HUES64 (cell line): Measurements from ENCODE around the gene ATXN1.
A peak's percentile ranks its signal among the peaks of the same experiment; 100 is the strongest.

ENCODE experiments used
- H3K27ac ChIP-seq: 2 replicates; pipeline ENCODE4 v1.7.0; 2013; ENCODE audit warnings: low read depth, low read length, inconsistent platforms
- H3K27me3 ChIP-seq: 2 replicates; pipeline ENCODE4 v1.6.1; 2013; ENCODE audit warnings: mild to moderate bottlenecking, low read length; ENCODE audit not compliant: insufficient read depth
- H3K36me3 ChIP-seq: 2 replicates; pipeline ENCODE4 v1.6.1; 2013; ENCODE audit warnings: mild to moderate bottlenecking, low read length; ENCODE audit not compliant: insufficient read depth
- H3K4me1 ChIP-seq: 2 replicates; pipeline ENCODE4 v1.6.1; 2013; ENCODE audit warnings: mild to moderate bottlenecking, low read length, moderate library complexity; ENCODE audit not compliant: insufficient read depth
- H3K4me3 ChIP-seq: 2 replicates; pipeline ENCODE4 v1.5.1; 2013; ENCODE audit warnings: mild to moderate bottlenecking, low read length, moderate library complexity
- H3K9ac ChIP-seq: 2 replicates; pipeline ENCODE4 v1.6.1; 2013; ENCODE audit warnings: mild to moderate bottlenecking, low read depth, low read length
- H3K9me3 ChIP-seq: 2 replicates; pipeline ENCODE4 v1.6.1; 2013; ENCODE audit warnings: low read depth, low read length; ENCODE audit not compliant: insufficient read depth
- WGBS: fragments of 150-250, 120-280 bp; methylation state at CpG from one replicate; pipeline ENCODE4 v1.1.7; 2013; ENCODE audit warnings: missing lambda C conversion rate; 5-methylcytosine and 5-hydroxymethylcytosine counted together

ATXN1 gene

DNA sequence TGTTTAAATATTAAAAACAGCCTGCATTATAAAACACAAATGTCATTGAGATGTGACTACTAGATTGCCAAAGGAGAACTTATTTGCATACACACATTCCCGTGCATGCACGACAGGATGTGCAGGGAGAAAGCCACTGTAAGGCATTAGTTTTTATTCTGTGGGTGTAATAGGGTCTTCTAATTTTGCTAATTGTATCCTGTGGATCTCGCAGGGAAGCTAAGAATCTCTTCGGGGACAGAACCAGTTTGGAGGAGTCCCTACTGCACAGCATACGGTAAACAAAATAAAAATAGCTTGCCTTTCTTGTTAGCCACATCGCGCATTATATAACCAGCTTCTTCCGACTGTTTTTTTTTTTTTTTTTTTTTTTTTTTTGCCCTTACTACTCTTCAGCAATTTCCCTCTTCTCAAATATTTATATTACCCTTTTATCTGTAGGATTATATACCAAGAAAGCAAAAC lies 2.0 kb downstream of the ATXN1 start:
- Histone ChIP-seq H3K9me3 (no peaks in the 10 kb centered on the region), H3K9ac (peak overlapping the region; percentile 69), H3K4me3 (peak overlapping the region; percentile 87), H3K36me3 (no peaks in the 10 kb centered on the region), H3K27ac (no peak overlapping the region), H3K27me3 (peaks cover 24% of the 10 kb centered on the region), H3K4me1 (peaks cover 16% of the 10 kb centered on the region)
- under 1% methylated on average over 8 of the region's 8 CpGs for WGBS

DNA sequence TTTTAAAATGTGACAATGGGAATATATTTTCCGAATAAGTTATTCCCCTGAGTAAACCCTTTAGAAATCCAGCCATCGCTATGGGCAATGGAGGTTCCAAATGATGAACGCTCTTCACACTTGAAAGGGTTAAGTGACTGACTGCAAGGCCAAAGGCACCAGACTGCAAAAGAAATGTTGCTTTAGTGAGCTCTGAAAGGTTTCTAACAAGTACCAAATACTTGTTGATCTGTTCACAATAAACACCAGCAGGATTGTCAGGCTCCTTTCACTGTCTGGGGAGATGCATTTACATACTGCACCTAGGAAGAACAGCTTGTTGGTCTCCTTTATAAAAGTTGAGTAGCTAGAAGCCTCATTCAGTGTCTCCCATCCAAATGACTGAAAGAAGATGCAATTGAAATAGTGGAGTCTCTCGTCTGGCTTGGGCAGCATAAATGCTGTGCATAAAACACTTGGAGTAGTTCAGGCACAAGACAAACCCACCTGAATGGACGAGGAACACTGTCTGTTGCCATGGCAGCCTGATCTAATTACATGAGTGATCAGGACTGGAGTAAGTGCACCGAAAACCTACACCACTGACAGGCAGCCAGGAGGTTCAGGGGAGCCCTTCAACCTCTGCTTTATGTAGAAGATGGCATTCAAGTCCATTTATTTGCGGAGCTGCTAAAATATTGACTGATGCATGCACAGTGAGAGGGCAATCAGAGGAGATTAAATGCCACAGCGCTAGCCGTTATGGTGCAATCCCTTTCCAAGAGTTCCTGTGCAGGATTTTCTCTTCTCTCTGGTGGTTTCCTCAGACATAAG lies 2.9 kb downstream of the ATXN1 start:
- Histone ChIP-seq H3K9ac (no peak overlapping the region), H3K4me1 (peaks cover 16% of the 10 kb centered on the region), H3K4me3 (peak overlapping the region; percentile 87), H3K27ac (no peak overlapping the region; the same call in 1 of the 2 replicates), H3K36me3 (no peaks in the 10 kb centered on the region), H3K9me3 (no peaks in the 10 kb centered on the region), H3K27me3 (peaks cover 24% of the 10 kb centered on the region)
- WGBS, result 25% methylated on average over 9 of the region's 9 CpGs

DNA sequence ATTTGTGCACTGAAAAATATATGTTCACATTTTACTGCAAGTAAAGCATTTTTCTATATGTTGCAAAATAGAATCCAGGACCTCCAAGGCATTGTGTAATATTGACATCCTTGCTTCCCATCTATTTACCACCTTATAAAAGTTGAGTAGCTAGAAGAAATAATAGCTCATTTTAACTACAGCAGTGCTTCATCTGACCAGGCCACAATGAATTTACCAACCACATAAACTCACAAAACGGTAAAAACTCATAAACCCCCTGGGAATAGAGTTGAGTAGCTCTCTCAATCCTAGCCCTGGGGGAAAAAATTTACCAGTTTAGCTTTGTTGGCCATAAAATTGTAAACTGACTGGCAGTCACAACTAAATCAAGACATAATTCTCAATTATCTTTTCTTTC lies 3.9 kb downstream of the ATXN1 start:
- H3K36me3 ChIP-seq, result no peaks in the 10 kb centered on the region
- no peak overlapping the region for H3K27ac ChIP-seq
- no peak overlapping the region for H3K4me3 ChIP-seq
- H3K9me3 ChIP-seq, result no peaks in the 10 kb centered on the region
- no peak overlapping the region for H3K9ac ChIP-seq
- peaks cover 18% of the 10 kb centered on the region for H3K27me3 ChIP-seq
- WGBS, result 67% methylated on average over 1 of the region's 1 CpG
- H3K4me1 ChIP-seq, result peaks cover 22% of the 10 kb centered on the region

DNA sequence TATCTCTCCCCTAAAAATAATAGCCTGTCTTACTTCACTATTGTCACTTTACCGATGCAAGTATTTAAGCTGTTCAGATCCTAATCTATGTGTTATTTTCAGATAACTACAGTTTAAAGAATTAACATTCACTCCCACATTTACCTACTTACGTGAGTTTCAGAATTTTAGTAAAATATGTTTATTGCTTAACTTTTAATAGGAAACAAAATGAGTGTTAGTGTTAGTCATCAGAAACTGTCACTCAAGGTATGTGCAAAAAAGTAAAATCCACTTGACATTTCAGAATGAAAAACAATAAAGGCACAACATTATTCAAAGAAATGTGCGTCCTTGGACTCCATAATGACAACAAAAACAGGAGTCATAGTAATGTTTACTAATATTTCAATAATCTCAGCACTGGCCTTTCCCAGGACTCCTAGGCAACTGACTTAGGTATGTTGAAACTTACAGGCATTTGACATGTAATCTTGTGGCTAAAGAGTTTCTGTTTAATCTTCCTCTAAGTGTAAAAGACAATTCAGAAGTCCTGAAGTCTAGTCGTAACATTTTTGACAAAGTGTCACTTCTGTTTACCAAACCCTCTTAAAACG lies 4.5 kb downstream of the ATXN1 start:
- Histone ChIP-seq H3K36me3 (no peaks in the 10 kb centered on the region), H3K27ac (no peak overlapping the region), H3K9ac (no peak overlapping the region), H3K27me3 (peaks cover 12% of the 10 kb centered on the region), H3K4me3 (no peak overlapping the region), H3K4me1 (peaks cover 26% of the 10 kb centered on the region), H3K9me3 (no peaks in the 10 kb centered on the region)
- 88% methylated on average over 3 of the region's 5 CpGs for whole genome bisulfite sequencing

DNA sequence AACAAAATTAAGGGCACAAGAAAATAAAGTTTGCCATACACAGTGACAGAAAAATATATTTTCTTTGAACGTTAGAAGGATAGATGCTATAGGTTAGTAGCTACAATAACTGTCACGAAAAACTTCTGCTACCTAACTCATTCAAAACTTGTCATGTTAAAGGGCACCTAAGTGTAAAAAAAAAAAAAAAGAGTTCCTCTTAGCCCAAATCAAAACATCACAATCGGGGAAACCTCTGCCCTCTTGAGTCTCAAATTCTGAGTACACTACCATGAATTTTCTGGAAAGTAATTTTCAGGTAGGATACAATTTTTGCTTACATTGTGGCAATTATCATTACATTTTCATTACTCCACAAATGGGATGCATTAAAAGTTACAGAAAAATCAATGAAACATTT lies 5.7 kb downstream of the ATXN1 start:
- 76% methylated on average over 3 of the region's 3 CpGs for WGBS
- Histone ChIP-seq H3K27ac (no peak overlapping the region), H3K9me3 (no peaks in the 10 kb centered on the region), H3K4me1 (peaks cover 26% of the 10 kb centered on the region), H3K4me3 (no peak overlapping the region), H3K27me3 (peaks cover 11% of the 10 kb centered on the region), H3K36me3 (no peaks in the 10 kb centered on the region), H3K9ac (no peak overlapping the region)

DNA sequence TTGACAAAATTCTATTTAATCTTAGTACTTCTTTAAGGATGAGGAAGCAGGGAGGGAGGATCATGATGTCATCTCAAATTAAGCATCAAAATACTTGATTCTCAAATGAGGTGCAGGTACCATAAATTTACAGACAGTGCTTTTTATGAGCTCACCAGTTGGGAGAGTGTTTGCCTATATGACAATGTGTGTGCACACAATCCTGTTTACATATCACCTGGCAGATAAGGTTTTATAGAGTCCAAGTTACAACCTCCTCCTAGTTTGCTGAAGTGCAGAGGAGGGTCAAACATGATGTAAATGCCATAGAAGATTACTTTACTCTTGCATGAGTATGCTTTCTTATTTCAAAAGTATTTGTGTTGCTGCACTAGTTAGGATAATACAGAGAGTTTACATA lies 6.4 kb downstream of the ATXN1 start:
- no peaks in the 10 kb centered on the region for H3K36me3 ChIP-seq
- no peak overlapping the region for H3K9ac ChIP-seq
- H3K4me1 ChIP-seq, result peaks cover 26% of the 10 kb centered on the region
- no peak overlapping the region for H3K4me3 ChIP-seq
- H3K9me3 ChIP-seq, result no peaks in the 10 kb centered on the region
- H3K27me3 ChIP-seq, result peaks cover 11% of the 10 kb centered on the region
- H3K27ac ChIP-seq, result no peak overlapping the region

DNA sequence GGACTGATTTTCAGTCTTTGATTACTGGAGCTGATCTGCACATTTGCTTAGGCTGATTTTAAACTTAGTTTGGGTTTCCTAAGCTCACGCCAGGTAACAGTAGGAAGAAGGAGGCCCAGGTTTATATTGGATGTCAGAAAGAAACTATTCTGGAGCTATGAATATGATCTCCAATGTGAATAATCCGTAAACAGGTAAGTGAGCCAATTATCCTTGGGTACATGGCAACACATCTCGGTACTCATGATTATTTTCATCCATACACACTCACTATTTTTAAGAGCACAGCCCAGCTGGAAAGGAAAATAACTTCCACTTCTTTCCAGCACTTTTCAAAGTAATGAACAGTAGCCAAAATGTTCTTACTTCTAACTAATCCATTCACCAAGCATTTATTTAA lies 7.0 kb downstream of the ATXN1 start:
- WGBS, result 92% methylated on average over 3 of the region's 3 CpGs
- H3K4me3 ChIP-seq, result no peak overlapping the region
- H3K9me3 ChIP-seq, result no peaks in the 10 kb centered on the region
- peaks cover 26% of the 10 kb centered on the region for H3K4me1 ChIP-seq
- H3K9ac ChIP-seq, result no peak overlapping the region
- H3K27me3 ChIP-seq, result peaks cover 8% of the 10 kb centered on the region
- H3K27ac ChIP-seq, result no peak overlapping the region
- H3K36me3 ChIP-seq, result no peaks in the 10 kb centered on the region

DNA sequence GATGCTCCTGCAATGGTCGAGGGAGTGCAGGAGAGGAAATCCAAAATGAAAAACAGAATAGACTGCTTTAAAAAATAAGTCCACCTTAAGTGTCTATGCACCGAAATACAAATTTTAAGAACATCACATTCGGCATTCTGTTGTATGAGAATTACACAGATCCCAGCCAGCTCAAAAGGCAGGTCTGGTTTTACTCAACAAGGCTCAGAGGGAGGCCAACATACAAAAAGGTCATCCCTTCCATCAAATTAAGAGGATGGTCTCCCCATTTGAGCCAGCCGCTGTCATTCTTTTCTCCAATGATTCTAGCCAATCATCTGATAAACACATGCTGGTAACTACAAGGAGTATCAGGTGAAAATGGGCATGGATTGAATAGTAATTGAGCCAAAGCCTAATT lies 7.9 kb downstream of the ATXN1 start:
- Histone ChIP-seq H3K27me3 (no peaks in the 10 kb centered on the region), H3K9me3 (no peaks in the 10 kb centered on the region), H3K4me3 (no peak overlapping the region), H3K4me1 (peaks cover 17% of the 10 kb centered on the region), H3K27ac (no peak overlapping the region), H3K9ac (no peak overlapping the region), H3K36me3 (no peaks in the 10 kb centered on the region)
- 88% methylated on average over 4 of the region's 4 CpGs for WGBS

DNA sequence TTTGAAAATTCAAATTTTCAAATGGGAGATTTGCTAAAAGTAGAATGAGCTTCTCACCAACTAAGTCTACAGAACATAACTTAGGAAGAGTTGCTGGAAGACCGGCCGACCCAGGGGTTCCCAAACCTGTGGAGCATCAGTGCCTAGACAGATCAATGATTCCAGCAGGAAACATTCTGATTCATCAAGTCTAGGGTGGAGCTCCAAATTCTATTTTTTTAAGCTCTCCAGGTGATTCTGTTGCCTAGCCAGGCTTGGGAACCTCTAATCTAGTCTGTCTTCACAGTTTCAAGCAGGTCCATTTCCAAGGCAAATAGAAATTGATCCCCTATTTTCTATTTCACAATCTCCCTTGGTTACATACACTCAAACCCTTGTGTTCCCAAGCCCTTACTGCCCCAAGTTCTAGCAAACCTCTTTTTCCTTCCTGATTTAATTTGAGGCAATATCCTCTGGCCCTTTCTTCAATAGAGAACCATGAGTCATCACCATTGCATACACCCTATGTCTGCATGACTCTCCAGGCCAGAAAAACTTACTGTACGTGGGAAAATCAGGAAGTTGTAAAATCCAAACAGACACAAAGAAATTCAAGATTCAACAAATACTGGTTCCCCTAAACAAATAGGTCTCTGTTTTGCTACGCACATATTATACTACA lies 8.9 kb downstream of the ATXN1 start:
- peaks cover 10% of the 10 kb centered on the region; the same call in 1 of the 2 replicates for H3K4me1 ChIP-seq
- H3K4me3 ChIP-seq, result no peak overlapping the region
- no peaks in the 10 kb centered on the region for H3K27me3 ChIP-seq
- no peak overlapping the region for H3K9ac ChIP-seq
- no peaks in the 10 kb centered on the region for H3K36me3 ChIP-seq
- no peak overlapping the region for H3K27ac ChIP-seq
- no peaks in the 10 kb centered on the region for H3K9me3 ChIP-seq
- 91% methylated on average over 3 of the region's 4 CpGs for WGBS

DNA sequence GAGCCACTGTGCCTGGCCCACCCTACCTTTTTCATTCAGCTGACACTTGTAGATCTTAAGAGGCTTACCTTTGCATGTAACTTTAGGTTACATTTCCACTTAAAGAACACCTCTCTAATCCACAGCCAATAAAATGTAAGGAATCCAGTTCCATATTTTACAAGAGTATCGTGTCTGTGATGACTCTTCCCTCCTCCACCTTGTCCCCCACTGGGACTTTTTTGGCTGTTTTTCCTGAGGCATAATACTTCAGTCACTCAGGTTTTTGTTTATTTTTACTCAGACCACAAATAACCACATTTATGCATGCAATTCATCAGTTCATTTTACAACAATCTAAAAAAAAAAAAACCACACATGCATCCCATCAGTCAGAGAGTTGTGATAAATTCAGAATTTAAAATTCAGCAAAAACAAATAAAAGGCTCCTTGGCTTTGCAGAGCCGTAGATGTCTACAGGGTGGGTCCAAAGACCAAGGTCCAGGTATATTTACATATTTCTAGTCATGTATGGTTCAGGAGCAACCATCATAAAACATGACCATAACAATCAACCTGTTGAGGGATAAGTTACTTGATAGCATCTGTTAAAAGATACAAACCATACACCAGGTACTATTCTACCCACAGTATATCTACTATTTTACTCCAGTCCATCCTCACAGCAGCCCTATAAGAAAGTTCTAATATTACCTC lies 9.9 kb downstream of the ATXN1 start:
- WGBS, result 87% methylated on average over 2 of the region's 2 CpGs
- H3K4me1 ChIP-seq, result peaks cover 10% of the 10 kb centered on the region; the same call in 1 of the 2 replicates
- no peaks in the 10 kb centered on the region for H3K36me3 ChIP-seq
- no peaks in the 10 kb centered on the region for H3K9me3 ChIP-seq
- H3K27me3 ChIP-seq, result no peaks in the 10 kb centered on the region
- H3K27ac ChIP-seq, result no peak overlapping the region
- H3K9ac ChIP-seq, result no peak overlapping the region
- H3K4me3 ChIP-seq, result no peak overlapping the region

DNA sequence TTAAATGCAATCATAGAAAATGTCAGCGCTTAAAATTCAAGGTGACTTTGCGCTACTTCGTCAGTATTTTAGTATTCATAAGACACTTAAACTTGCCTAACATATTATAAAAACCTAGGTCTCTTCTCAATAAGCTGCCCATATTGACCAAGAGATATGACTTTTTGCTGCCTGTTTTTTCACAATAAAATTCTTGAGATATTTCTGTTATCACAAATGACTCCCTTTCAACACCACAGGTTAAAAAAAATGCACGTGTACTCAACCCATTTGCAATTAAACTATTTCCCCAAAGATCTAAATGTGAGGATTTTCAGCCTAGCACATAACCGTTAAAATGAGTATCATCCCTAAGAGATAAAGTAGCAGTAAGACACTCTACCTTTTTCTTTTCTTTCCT lies 10.7 kb downstream of the ATXN1 start:
- H3K9me3 ChIP-seq, result no peaks in the 10 kb centered on the region
- WGBS, result 96% methylated on average over 5 of the region's 5 CpGs
- H3K4me3 ChIP-seq, result no peak overlapping the region
- H3K27ac ChIP-seq, result no peak overlapping the region
- peaks cover 11% of the 10 kb centered on the region for H3K4me1 ChIP-seq
- H3K27me3 ChIP-seq, result no peaks in the 10 kb centered on the region
- no peaks in the 10 kb centered on the region for H3K36me3 ChIP-seq
- no peak overlapping the region for H3K9ac ChIP-seq
